Upper lobe of left lung (tissue), 4 donors: ENCODE measurements around the gene CRISPLD2.

ENCODE experiments used
- CTCF ChIP-seq, 6 experiments: fragments of 450-650 bp in 4 of 6; fragments of 200-600 bp in 2 of 6; sonication (generic) in 2 of 6; IDR thresholded peaks; one replicate each; pipeline ENCODE4 v1.5.1; 2016 to 2019; ENCODE audit warnings: antibody characterized with exemption in 6 of 6
- EP300 ChIP-seq, 4 donors: sonication (generic); formaldehyde crosslinking; IDR thresholded peaks; one replicate each; pipeline ENCODE4 v1.5.1; 2017; ENCODE audit warnings: antibody characterized with exemption in 4 of 4, control low read depth in 2 of 4

- no peak for TF ChIP-seq CTCF (IDR thresholded peaks at IDR 0.05)
- TF ChIP-seq EP300 (IDR thresholded peaks at IDR 0.05): no peak
Measured at GRCh38 chr16:84816023-84816422, 3.8 kb upstream of the CRISPLD2 start.
